ENCODE results near the gene ERRFI1. TPM values are rescaled to one million over a fixed set of nuclear protein-coding genes. Genes with fewer than 3 reads are reported as not detected.
A peak's percentile ranks its signal among the peaks of the same experiment; 100 is the strongest.

ERRFI1 gene
- total RNA-seq, 2 experiments from 2014 or later = not detected

DNA sequence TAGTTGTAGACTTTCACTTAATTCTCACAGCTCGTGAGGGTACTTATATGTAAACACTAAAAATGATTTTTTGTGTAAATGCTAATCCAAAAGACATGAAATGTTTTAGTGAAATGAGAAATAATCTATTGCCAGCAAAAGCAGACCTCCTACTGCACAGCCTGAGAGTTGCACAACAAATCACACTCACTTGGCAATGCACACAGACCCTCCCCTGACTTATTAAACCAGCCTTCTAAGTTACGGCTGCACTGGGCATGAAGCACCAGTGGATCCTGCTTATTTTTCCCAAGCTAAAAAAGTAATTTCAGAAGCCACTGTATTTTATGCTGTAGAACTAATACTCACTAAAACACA lies 10.3 kb downstream of the ERRFI1 start:
- no peak for TF ChIP-seq EZH2phosphoT487 (IDR thresholded peaks at IDR 0.05; ENCODE audit: borderline replicate concordance, low read depth, low read length)
- TF ChIP-seq, protein P1, sequence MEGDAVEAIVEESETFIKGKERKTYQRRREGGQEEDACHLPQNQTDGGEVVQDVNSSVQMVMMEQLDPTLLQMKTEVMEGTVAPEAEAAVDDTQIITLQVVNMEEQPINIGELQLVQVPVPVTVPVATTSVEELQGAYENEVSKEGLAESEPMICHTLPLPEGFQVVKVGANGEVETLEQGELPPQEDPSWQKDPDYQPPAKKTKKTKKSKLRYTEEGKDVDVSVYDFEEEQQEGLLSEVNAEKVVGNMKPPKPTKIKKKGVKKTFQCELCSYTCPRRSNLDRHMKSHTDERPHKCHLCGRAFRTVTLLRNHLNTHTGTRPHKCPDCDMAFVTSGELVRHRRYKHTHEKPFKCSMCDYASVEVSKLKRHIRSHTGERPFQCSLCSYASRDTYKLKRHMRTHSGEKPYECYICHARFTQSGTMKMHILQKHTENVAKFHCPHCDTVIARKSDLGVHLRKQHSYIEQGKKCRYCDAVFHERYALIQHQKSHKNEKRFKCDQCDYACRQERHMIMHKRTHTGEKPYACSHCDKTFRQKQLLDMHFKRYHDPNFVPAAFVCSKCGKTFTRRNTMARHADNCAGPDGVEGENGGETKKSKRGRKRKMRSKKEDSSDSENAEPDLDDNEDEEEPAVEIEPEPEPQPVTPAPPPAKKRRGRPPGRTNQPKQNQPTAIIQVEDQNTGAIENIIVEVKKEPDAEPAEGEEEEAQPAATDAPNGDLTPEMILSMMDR (conservative IDR thresholded peaks at IDR 0.05; ENCODE audit: low read length) = no peak
- BruUV-seq (replicated peaks) = no TSS peak
- H3K9me3 ChIP-seq (ENCODE audit: low read length) = no peaks in the 10 kb centered on the region
- H3K4me1 ChIP-seq (ENCODE audit: insufficient read depth, low read length, poor library complexity, severe bottlenecking) = no peaks in the 10 kb centered on the region
- ChIA-PET CTCF (ENCODE audit: unreplicated experiment) (no interaction called here), POLR2A (interaction anchor here (0.6 kb wide), 1 partner anchor 39 kb away, joined by 3 read pairs; no protein-coding TSS in a partner anchor)
- no peaks in the 10 kb centered on the region for H4K20me1 ChIP-seq (ENCODE audit: insufficient read depth, low read length)
- no peaks in the 10 kb centered on the region for H3K36me3 ChIP-seq (ENCODE audit: insufficient read depth, low read length)
- H2AFZ ChIP-seq (ENCODE audit: low read length) = no peak overlapping the region
- H3K27ac ChIP-seq (ENCODE audit: low read depth, low read length, poor library complexity, severe bottlenecking) = no peak overlapping the region
- intact Hi-C loops (cut with micrococcal nuclease; ENCODE audit: unreplicated experiment) = loop anchor here (1.0 kb wide), 1 partner anchor 334 kb away; no protein-coding TSS in a partner anchor
- no peaks in the 10 kb centered on the region for H3K9me2 ChIP-seq (ENCODE audit: insufficient read depth, low read length)
- H3K79me2 ChIP-seq (ENCODE audit: insufficient read depth, low read depth, low read length) = no peaks in the 10 kb centered on the region
- no peak overlapping the region for H3K4me3 ChIP-seq (ENCODE audit: low read depth, low read length, poor library complexity, severe bottlenecking)
- H3K4me2 ChIP-seq (ENCODE audit: low read length) = no peak overlapping the region
- no peak for DNase-seq (ENCODE audit: low spot score)

- CTCF ChIA-PET (ENCODE audit: unreplicated experiment) = no interaction called here
- Histone ChIP-seq H3K36me3 (ENCODE audit: insufficient read depth, low read length) (no peaks in the 10 kb centered on the region), H2AFZ (ENCODE audit: low read length) (no peak overlapping the region), H3K9me2 (ENCODE audit: insufficient read depth, low read length) (no peaks in the 10 kb centered on the region), H3K4me3 (ENCODE audit: low read depth, low read length, poor library complexity, severe bottlenecking) (no peak overlapping the region), H3K27ac (ENCODE audit: low read depth, low read length, poor library complexity, severe bottlenecking) (no peak overlapping the region), H3K4me2 (ENCODE audit: low read length) (no peak overlapping the region), H3K4me1 (ENCODE audit: insufficient read depth, low read length, poor library complexity, severe bottlenecking) (no peaks in the 10 kb centered on the region), H4K20me1 (ENCODE audit: insufficient read depth, low read length) (no peaks in the 10 kb centered on the region), H3K79me2 (ENCODE audit: insufficient read depth, low read depth, low read length) (no peaks in the 10 kb centered on the region), H3K9me3 (ENCODE audit: low read length) (no peaks in the 10 kb centered on the region)
- BruUV-seq (replicated peaks) = no TSS peak
- POLR2A ChIA-PET = interaction anchor here (0.6 kb wide), 2 partner anchors 39 to 539 kb away, joined by 3 read pairs; no protein-coding TSS in a partner anchor
- TF ChIP-seq, protein P1 (conservative IDR thresholded peaks at IDR 0.05; ENCODE audit: low read length) = peak; percentile 88
- no peak for TF ChIP-seq EZH2phosphoT487 (IDR thresholded peaks at IDR 0.05; ENCODE audit: borderline replicate concordance, low read depth, low read length)
- intact Hi-C loops (cut with micrococcal nuclease; ENCODE audit: unreplicated experiment) = loop anchor here (1.0 kb wide), 1 partner anchor 334 kb away; no protein-coding TSS in a partner anchor
- peak; percentile 64 for DNase-seq (ENCODE audit: low spot score)
Observed at GRCh38 chr1:8015036-8015808, 10.9 kb downstream of the ERRFI1 start.

GRCh38 chr1:8014381-8014988 lies 11.6 kb downstream of the ERRFI1 start:
- Histone ChIP-seq H3K79me2 (ENCODE audit: insufficient read depth, low read depth, low read length) (no peaks in the 10 kb centered on the region), H3K36me3 (ENCODE audit: insufficient read depth, low read length) (no peaks in the 10 kb centered on the region), H3K4me1 (ENCODE audit: insufficient read depth, low read length, poor library complexity, severe bottlenecking) (no peaks in the 10 kb centered on the region), H2AFZ (ENCODE audit: low read length) (no peak overlapping the region), H3K4me3 (ENCODE audit: low read depth, low read length, poor library complexity, severe bottlenecking) (no peak overlapping the region), H4K20me1 (ENCODE audit: insufficient read depth, low read length) (no peaks in the 10 kb centered on the region), H3K27ac (ENCODE audit: low read depth, low read length, poor library complexity, severe bottlenecking) (no peak overlapping the region), H3K9me3 (ENCODE audit: low read length) (no peaks in the 10 kb centered on the region), H3K4me2 (ENCODE audit: low read length) (no peak overlapping the region), H3K9me2 (ENCODE audit: insufficient read depth, low read length) (no peaks in the 10 kb centered on the region)
- intact Hi-C loops (cut with micrococcal nuclease; ENCODE audit: unreplicated experiment) = no loop called here
- BruUV-seq (replicated peaks) = no TSS peak
- POLR2A ChIA-PET = interaction anchor here (0.6 kb wide), 1 partner anchor 540 kb away, joined by 3 read pairs; no protein-coding TSS in a partner anchor
- TF ChIP-seq EZH2phosphoT487 (IDR thresholded peaks at IDR 0.05; ENCODE audit: borderline replicate concordance, low read depth, low read length) = no peak
- TF ChIP-seq, protein P1 (conservative IDR thresholded peaks at IDR 0.05; ENCODE audit: low read length) = no peak
- DNase-seq (ENCODE audit: low spot score) = no peak
- CTCF ChIA-PET (ENCODE audit: unreplicated experiment) = no interaction called here
